ENCODE data around the gene CPZ. TPM values are rescaled to one million over a fixed set of nuclear protein-coding genes. Genes with fewer than 3 reads are reported as not detected.

Gene CPZ
- total and polyA plus RNA-seq, 10 of the 15 experiments (the other 5 are each of a cell fraction or from before 2014, with no cell fraction given), result not detected

- ChIA-PET SMC1A (ENCODE audit: uncharacterized antibody, unreplicated experiment) (no interaction called here), CTCF (no interaction called here), POLR2A (no interaction called here), RAD21 (ENCODE audit: unreplicated experiment) (interaction anchor here (1.2 kb wide), 1 partner anchor 122 kb away, joined by 3 read pairs; no protein-coding TSS in a partner anchor)
- WGBS (ENCODE audit: insufficient coverage, insufficient replicate concordance, low lambda C conversion rate, missing lambda C conversion rate), result 7% methylated on average over 11 of the region's 11 CpGs
- no peak for FAIRE-seq
- no TSS peak for BruUV-seq (replicated peaks)
- intact Hi-C loops (cut with micrococcal nuclease; ENCODE audit: unreplicated experiment) (loop anchor here (10.0 kb wide), 1 partner anchor 345 kb away; no protein-coding TSS in a partner anchor), in situ Hi-C loops (cut with MboI) (loop anchor here (10.0 kb wide), 1 partner anchor 325 kb away; the partner anchor contains the start of gene HTRA3)
- DNase-seq (ENCODE audit: low read depth, low spot score), result no peak
- Histone ChIP-seq H3K9ac (ENCODE audit: control insufficient read depth, insufficient read depth, low read length) (no peak overlapping the region), H3K27ac (ENCODE audit: control insufficient read depth, insufficient read depth) (no peak overlapping the region), H3K79me2 (ENCODE audit: control insufficient read depth, insufficient read depth, low read length) (no peaks in the 10 kb centered on the region), H3K4me2 (ENCODE audit: control insufficient read depth, insufficient read depth) (no peak overlapping the region), H3K36me3 (ENCODE audit: control insufficient read depth in 2 of 2, insufficient read depth in 2 of 2, low read length in 1 of 2) (no peaks in the 10 kb centered on the region), H4K20me1 (ENCODE audit: control insufficient read depth, insufficient read depth) (no peaks in the 10 kb centered on the region), H3K9me3 (replicated peaks; ENCODE audit: control insufficient read depth, insufficient read depth, low read length) (no peaks in the 10 kb centered on the region), H2AFZ (ENCODE audit: control insufficient read depth, low read depth, low read length) (no peak overlapping the region), H3K4me1 (ENCODE audit: control insufficient read depth, insufficient read depth, low read length) (no peaks in the 10 kb centered on the region), H3K4me3 (no peak overlapping the region), H3K27me3 (replicated peaks in 1 of 2; ENCODE audit: control insufficient read depth in 2 of 2, insufficient read depth in 2 of 2, low read length in 1 of 2) (peaks cover 2 to 9% of the 10 kb centered on the region in 2 experiments; a peak in 3 of 4 replicates)
- no peak for ATAC-seq
- TF ChIP-seq YBX1 (IDR thresholded peaks at IDR 0.05) (no peak), MYC (IDR thresholded peaks at IDR 0.05; ENCODE audit: insufficient read depth, insufficient read length, insufficient replicate concordance, low read length, severe bottlenecking) (no peak), ESRRA (IDR thresholded peaks at IDR 0.05; ENCODE audit: low read length) (no peak), RB1 (IDR thresholded peaks at IDR 0.05; ENCODE audit: borderline replicate concordance) (no peak), SMAD5 (IDR thresholded peaks at IDR 0.05; ENCODE audit: low read depth) (no peak), POLR2AphosphoS5 (IDR thresholded peaks at IDR 0.05; ENCODE audit: low read length) (no peak), BCLAF1 (IDR thresholded peaks at IDR 0.05) (no peak)
These were observed 2.6 kb upstream of the CPZ start for GRCh38 chr4:8589823-8590545.

All from GM12878 (cell line).